HG02884 (cell line): ENCODE results near the gene GAPT.
A peak's percentile ranks its signal among the peaks of the same experiment; 100 is the strongest.

ENCODE experiments used
- ATAC-seq: cut with Tn5 transposase; IDR thresholded peaks from one replicate; pipeline ENCODE4 v1.9.1; 2021; ENCODE audit warnings: mild to moderate bottlenecking, moderate library complexity; ENCODE audit not compliant: unreplicated experiment

GAPT gene

DNA sequence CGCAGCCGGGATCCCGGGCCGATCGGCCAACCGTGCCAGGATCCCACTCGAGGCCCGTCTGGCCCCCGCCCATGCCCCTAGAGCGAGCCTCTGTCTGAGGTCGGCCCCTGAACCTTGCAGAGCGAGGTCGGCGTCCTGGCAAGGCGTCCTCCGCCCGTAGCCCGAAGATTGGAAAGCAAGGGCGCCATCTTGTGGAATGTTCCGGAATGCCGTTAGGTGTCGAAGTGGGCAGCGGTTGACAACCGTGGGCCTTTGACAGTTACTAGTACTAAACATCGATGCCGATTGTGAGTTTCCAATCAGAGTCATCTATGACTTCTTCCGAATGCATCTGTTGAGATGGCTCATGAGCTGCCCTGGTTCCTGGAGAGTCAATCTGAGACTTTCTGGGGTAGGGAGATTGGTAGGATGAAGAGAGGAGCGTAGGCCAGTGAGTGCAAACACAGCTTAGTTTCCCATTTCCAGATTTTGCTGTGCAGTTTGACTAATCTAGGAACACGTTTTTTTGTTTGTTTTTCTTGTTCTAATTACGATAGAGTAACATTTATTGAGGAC is 30.4 kb upstream of the GAPT start:
- ATAC-seq = peak; percentile 76

GRCh38 chr5:58462154-58462553 is 29.1 kb upstream of the GAPT start:
- ATAC-seq = no peak

- no peak for ATAC-seq
Measured at GRCh38 chr5:58462623-58463230, 28.5 kb upstream of the GAPT start.

DNA sequence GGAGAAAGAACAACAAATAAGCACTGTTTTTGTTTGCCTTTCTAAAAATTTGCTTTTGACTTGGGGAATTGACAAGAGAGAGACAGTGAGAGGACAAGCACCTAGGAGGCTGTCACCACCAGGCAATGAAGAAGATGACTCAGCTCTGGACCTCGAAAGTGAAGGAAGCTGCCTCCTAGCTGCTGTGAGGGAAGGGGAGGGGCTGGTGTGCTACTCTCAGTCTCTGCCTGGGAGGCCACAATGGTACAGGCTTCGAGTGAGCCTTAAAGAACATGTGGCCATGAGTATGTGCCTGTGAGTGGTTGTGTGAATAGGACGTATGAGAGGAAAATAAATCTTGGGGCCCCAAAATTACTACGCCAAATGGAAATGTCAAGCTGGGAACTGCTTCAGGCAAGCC is 24.3 kb upstream of the GAPT start:
- peak; percentile 100 for ATAC-seq

- no peak for ATAC-seq
Measured at GRCh38 chr5:58469896-58470295, 21.3 kb upstream of the GAPT start.

DNA sequence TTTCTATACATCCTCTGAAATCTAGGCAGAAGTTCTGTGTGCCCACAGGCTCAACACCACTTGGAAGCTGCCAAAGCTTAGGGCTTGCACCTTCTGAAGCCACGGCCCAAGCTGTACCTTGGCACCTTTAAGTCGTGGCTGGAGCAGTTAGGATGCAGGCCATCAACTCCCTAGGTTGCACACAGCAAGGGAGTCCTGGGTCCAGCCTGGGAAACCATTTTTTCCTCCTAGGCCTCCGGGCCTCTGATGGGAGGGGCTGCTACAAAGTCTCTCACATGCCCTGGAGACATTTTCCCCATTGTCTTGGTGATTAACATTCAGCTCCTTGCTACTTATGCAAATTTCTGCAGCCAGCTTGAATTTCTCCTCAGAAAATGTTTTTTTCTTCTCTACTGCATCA is 15.8 kb upstream of the GAPT start:
- no peak for ATAC-seq

DNA sequence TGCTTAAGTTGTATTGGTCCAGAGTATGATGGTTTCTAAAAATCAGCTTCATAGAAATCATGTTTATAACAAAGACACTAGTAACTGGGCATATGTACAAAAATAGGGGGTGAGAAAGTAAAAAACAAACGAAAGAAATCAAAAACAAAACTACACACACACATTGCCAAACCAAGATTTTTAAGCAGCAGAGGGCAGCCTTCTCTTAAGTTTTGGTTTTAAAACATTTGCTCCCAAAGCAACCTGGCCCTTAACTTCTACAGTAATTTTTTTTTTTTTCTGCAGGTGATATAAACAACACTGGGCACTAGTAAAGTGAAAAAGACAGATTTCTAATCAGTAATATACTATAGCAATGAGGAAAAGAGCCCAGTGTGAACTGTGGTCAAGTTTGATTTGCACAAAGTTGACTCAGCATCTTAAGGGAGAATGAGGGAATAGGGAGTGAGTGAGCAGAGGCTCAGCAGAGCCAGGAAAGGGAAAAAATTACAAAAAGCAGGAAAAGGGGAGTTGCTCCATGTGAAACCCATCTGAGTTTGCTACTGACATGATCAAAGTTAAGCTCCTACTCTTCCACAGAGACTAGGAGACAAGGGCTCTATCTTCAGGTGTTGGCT is 13.4 kb upstream of the GAPT start:
- no peak for ATAC-seq

GRCh38 chr5:58481066-58481676 is 10.1 kb upstream of the GAPT start:
- ATAC-seq = no peak

GRCh38 chr5:58481828-58482227 is 9.4 kb upstream of the GAPT start:
- ATAC-seq = no peak

GRCh38 chr5:58482536-58482935 is 8.7 kb upstream of the GAPT start:
- ATAC-seq = no peak

DNA sequence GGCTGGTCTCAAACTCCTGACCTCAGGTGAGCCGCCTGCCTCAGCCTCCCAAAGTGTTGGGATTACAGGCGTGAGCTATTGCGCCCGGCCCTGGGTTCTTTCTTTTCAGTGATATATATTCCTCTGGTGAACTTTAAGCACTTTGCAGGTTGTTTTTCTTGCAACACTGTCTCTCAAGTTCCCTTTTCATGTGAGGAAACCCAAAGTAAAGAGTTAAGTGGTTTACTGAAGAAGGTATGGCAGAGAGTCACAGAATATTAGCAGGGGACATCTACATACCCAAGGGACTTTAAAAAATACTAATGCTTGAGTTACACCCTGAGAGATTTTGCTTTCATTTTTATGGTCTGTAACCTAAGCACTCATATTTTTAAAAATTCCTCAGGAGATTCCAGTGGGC is 6.7 kb upstream of the GAPT start:
- ATAC-seq = no peak

GRCh38 chr5:58486290-58486689 is 4.9 kb upstream of the GAPT start:
- ATAC-seq = no peak

DNA sequence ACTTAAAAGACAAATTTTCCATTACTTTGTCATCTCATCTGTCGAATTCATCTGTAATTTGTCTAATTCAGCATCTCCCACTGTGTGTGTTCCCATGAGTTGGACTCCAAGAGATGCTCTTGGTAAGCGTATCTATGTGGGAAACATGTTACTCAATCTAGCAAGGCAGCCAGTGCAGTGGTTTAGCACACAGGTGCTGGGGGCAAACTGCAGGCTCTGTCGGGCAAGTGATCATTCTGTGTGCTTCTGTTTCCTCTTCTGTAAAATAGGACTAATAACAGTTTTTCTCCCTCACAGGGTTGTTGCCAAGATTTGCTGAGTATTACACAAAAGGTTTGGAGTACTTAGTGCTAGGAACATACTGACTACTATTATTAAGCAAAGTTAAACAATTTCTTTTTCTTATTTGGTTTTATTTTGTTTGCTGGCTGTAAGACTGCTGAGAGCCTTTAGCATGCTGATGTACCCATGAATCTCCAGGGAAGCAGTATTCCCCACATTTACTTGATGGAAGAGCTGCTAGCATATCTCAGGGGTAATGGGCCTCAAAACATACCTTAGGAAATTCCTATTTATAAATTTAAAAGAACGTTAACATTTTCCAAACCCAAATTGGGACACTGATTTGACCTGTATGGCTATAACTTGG is 709 bp upstream of the GAPT start:
- ATAC-seq = peak; percentile 52

DNA sequence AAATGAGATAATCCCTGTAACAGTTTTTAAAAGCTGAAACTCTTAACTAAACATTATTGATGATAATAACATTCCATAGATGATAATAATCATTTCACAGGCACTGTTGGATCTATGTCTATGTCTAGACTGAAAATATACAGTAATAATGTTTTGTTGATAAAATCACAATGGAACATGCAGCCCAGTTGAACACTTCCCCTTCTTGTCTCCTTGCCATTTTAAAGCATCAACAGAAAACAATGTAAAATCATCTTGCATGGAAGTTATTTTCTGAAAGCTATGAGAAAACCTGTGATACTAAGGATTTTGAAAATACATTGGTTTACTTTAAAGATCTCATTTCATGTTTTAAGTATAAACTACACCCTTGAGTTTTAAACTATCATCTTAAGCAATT is 1.9 kb downstream of the GAPT start:
- ATAC-seq = no peak

GRCh38 chr5:58496488-58496887 is 5.3 kb downstream of the GAPT start:
- ATAC-seq = no peak

DNA sequence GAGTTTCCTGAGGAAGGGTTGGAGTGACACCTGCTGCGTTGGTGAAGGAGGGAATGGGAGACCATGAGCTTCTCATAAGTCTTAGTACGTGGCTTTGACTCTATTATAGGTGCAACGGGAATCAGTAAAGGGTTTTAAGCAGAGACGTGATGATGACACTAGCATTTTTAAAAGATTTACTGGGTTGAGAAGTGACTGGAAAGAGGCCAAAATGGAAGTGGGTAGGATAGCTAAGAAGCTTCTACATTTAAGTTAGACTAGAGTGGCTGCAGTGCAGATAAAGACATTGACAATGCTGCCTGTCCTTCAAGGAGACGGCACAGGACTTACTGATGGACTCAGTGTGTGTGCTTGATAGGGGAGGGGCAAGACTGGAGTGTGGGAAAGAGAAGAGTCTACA is 6.2 kb downstream of the GAPT start:
- no peak for ATAC-seq

- ATAC-seq = no peak
Measured at GRCh38 chr5:58497921-58498320, 6.7 kb downstream of the GAPT start.

DNA sequence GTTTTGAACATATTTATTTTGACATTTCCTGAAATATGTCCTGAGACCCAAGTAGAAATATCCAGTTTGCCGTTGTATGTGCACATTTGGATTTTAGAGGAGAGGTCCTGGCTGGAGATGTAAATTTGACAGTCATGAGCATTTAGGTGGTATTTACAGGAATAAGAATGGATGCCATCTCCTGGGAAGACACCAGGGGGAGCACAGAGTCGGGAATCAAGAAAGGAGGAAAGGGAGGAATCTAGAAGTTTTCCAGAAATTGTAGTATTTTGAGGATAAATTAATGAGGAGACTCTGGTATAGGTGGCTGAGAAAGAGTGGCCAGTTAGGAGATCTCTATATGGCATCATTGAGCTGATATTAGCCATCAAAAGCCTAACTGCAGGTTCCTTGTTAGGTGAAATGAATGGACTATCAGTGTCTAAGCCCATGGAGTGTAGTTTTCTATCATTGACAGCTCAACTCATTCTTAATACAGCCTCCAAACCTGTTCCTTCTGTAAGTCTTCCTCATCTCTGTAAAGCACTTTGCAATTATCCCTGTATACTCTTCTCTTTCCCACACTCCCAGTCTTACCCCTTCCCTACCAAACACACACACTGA is 7.2 kb downstream of the GAPT start:
- ATAC-seq = no peak

DNA sequence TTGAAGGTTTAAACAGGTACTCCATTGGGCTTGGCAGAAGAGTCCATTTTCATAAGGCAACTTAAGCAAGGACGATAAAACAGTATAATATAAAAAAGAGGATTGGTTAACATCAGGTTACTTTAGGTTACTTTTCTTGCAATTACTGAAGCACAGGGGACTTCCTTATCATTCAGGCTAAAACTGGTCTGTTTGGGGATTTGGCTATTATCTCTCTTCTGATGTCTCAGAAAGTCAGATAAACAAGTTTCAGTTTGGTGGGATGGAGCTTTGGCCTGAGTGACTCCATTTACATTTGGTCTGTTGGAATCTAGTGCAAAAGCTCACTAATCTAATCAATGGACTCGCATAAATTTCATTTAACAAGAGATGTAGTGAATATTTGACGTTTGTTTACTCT is 8.0 kb downstream of the GAPT start:
- no peak for ATAC-seq

GRCh38 chr5:58499941-58500340 is 8.7 kb downstream of the GAPT start:
- ATAC-seq = no peak

DNA sequence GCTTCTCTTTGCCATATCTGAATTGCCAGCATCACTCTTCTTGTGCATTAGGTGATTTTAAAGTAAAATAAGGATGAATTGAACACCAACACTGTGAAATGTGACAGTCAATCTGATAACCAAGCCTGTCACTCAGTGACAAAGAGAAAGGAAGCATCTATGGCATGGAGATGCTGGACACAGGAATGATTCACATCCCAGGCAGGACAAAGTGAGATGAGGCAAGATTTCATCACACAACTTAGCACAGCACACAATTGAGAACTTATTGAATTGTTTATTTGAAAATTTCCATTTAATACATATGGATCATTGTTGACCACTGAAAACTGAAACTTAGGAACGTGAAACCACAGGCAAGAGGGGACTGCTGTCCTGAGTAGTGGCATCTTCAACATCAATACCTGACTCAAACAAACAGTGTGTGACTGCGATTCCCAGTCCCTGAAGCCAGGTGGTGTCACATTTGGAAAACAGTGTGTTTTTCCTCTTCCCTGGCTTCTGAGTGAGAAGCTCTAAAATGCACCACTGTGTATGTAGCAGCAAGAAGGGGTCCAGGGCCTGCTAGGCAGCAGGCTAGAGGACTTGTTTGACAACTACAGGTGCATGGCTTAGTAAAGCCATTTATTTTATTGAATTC is 10.7 kb downstream of the GAPT start:
- no peak for ATAC-seq
